Neural crest cell (in vitro differentiated cells): ENCODE measurements around the gene SRSF1. TPM values are rescaled to one million over a fixed set of nuclear protein-coding genes. Genes with fewer than 3 reads are reported as not detected.
"Not testable (repeated sequence)": the region's sequence is repeated elsewhere in the genome, so short reads cannot be mapped to it uniquely, and the experiment has no call there.

Experiments
- DNase-seq: peaks from one replicate; pipeline ENCODE4 v3.0.0; 2021; ENCODE audit warnings: low read depth, mixed read lengths, low spot score
- H3K27ac Mint-ChIP-seq: one replicate; pipeline ENCODE4 v1.8.0; 2021; ENCODE audit warnings: mild to moderate bottlenecking, mixed read lengths; ENCODE audit not compliant: unreplicated experiment
- H3K27me3 Mint-ChIP-seq: 2 replicates; pipeline ENCODE4 v1.8.0; 2021; ENCODE audit warnings: low read depth, mild to moderate bottlenecking, mixed read lengths
- H3K36me3 Mint-ChIP-seq: 2 replicates; pipeline ENCODE4 v1.8.0; 2021; ENCODE audit warnings: low read depth, mild to moderate bottlenecking, mixed read lengths
- H3K4me1 Mint-ChIP-seq: 2 replicates; pipeline ENCODE4 v1.8.0; 2021; ENCODE audit warnings: mixed read lengths
- H3K4me3 Mint-ChIP-seq: one replicate; pipeline ENCODE4 v1.8.0; 2021; ENCODE audit warnings: mild to moderate bottlenecking, mixed read lengths
- H3K9me3 Mint-ChIP-seq: 2 replicates; pipeline ENCODE4 v1.8.0; 2021; ENCODE audit warnings: mixed read lengths
- total RNA-seq: library from RNA; stranded (reverse); gene quantifications from 2 replicates; pipeline ENCODE4 v1.2.1, GENCODE V29; 2021
- TF ChIP-seq, protein P1 (sequence below): fragments of 200-600 bp; sonication (generic); conservative IDR thresholded peaks from 2 replicates; pipeline ENCODE4 v1.5.0; 2021; ENCODE audit warnings: antibody characterized with exemption, mild to moderate bottlenecking

The SRSF1 gene
- total RNA-seq, 1 donor from 2014 or later = 548 TPM

GRCh38 chr17:58051468-58051867 lies 44.4 kb upstream of the SRSF1 start:
- H3K36me3 Mint-ChIP-seq = no peaks in the 10 kb centered on the region
- H3K4me1 Mint-ChIP-seq = peaks cover 15% of the 10 kb centered on the region
- no peaks in the 10 kb centered on the region for H3K9me3 Mint-ChIP-seq
- H3K27ac Mint-ChIP-seq = no peak overlapping the region
- TF ChIP-seq, protein P1, sequence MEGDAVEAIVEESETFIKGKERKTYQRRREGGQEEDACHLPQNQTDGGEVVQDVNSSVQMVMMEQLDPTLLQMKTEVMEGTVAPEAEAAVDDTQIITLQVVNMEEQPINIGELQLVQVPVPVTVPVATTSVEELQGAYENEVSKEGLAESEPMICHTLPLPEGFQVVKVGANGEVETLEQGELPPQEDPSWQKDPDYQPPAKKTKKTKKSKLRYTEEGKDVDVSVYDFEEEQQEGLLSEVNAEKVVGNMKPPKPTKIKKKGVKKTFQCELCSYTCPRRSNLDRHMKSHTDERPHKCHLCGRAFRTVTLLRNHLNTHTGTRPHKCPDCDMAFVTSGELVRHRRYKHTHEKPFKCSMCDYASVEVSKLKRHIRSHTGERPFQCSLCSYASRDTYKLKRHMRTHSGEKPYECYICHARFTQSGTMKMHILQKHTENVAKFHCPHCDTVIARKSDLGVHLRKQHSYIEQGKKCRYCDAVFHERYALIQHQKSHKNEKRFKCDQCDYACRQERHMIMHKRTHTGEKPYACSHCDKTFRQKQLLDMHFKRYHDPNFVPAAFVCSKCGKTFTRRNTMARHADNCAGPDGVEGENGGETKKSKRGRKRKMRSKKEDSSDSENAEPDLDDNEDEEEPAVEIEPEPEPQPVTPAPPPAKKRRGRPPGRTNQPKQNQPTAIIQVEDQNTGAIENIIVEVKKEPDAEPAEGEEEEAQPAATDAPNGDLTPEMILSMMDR = no peak
- no peak overlapping the region for H3K4me3 Mint-ChIP-seq
- DNase-seq = no peak
- H3K27me3 Mint-ChIP-seq = no peaks in the 10 kb centered on the region

DNA sequence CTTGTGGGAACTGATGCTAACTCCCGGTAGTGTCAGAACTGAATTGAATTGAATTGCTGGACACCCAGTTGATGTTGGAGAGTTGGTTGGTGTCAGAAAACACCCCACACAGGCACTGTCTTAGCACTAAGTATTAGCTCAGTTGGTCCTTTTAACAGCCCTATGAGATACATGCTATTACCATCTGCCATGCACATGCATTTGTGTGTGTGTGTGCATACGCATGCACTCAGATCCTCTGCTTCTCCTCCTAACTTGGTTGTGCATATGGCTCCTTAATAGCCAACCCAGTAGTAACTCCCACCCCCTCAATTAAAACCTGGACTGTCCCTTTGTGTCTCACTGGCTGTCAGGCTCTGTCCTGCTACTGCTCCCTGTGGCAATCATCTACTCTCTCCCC lies 43.9 kb upstream of the SRSF1 start:
- H3K9me3 Mint-ChIP-seq = no peaks in the 10 kb centered on the region
- H3K4me1 Mint-ChIP-seq = peaks cover 18% of the 10 kb centered on the region
- TF ChIP-seq, protein P1 = no peak
- H3K27ac Mint-ChIP-seq = no peak overlapping the region
- H3K36me3 Mint-ChIP-seq = no peaks in the 10 kb centered on the region
- no peak for DNase-seq
- H3K27me3 Mint-ChIP-seq = peaks cover 3% of the 10 kb centered on the region
- H3K4me3 Mint-ChIP-seq = no peak overlapping the region

DNA sequence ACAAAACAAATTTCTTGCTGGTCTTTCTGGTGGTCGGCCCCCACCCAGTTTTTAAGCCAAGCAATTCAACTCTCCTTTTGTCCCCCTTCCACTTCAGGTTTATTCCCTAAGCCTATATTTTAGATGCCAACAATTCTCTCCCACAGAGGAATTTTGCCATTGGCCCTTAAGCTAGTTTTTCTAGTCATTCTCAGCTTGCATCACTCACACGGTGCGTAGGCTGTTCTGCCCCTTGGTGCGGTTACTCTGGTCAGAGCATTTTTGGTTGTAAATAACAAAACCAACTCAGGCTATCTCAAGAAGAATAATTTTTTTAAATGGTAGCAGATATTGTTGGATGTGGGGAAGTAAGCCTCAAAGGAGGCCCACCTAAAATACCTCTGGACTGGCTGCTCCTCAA lies 42.5 kb upstream of the SRSF1 start:
- DNase-seq = no peak
- Mint-ChIP-seq H3K4me3 (no peak overlapping the region), H3K9me3 (no peaks in the 10 kb centered on the region), H3K4me1 (peaks cover 17% of the 10 kb centered on the region), H3K27ac (no peak overlapping the region), H3K27me3 (peaks cover 3% of the 10 kb centered on the region), H3K36me3 (no peaks in the 10 kb centered on the region)
- TF ChIP-seq, protein P1 = no peak

DNA sequence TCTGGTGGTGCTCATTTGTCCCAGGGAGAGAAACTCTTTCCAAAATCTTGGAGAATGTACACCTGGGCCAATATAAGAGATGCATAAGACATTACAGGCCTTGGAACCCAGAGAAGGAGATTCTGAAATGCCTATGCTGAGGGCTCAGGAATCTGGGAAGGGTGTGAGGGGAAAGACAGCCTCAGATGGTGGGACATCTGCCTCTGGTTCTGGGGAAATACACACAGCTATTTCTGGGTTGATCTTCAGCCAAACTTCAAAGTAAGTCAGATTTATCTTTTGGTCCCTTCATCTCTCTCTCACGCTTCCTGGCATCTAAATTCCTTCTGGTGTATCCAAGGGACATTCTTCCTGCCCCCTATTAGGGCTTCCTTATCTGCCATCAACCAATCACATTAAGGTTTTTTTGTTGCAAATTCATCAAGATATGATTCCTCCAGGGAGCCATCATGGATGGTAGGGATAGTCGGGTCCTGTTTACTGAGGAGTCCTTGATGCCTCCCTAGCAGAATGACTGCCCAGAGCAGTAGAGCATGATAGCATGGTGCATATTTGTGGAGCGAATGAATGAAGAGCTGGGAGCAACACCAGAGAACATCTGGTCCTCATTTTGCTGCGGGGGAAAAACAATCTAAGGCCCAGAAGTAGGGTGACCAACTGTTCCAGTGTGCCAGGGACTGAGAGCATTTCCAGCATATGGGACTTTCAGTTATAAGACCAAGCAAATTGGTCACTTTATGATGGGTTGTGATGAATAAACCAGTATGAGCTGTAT lies 40.5 kb upstream of the SRSF1 start:
- no peak for DNase-seq
- H3K4me3 Mint-ChIP-seq = no peak overlapping the region
- H3K27me3 Mint-ChIP-seq = peaks cover 3% of the 10 kb centered on the region
- H3K9me3 Mint-ChIP-seq = no peaks in the 10 kb centered on the region
- H3K27ac Mint-ChIP-seq = peak overlapping the region; percentile 7
- no peaks in the 10 kb centered on the region for H3K36me3 Mint-ChIP-seq
- TF ChIP-seq, protein P1 = no peak
- peaks cover 4% of the 10 kb centered on the region for H3K4me1 Mint-ChIP-seq

- TF ChIP-seq, protein P1 = no peak
- Mint-ChIP-seq H3K9me3 (no peaks in the 10 kb centered on the region), H3K36me3 (no peaks in the 10 kb centered on the region), H3K4me1 (peaks cover 4% of the 10 kb centered on the region), H3K27me3 (peaks cover 3% of the 10 kb centered on the region), H3K27ac (no peak overlapping the region), H3K4me3 (no peak overlapping the region)
- no peak for DNase-seq
Observed at GRCh38 chr17:58046239-58047094, 39.4 kb upstream of the SRSF1 start.

GRCh38 chr17:58044256-58044655 lies 37.2 kb upstream of the SRSF1 start:
- not testable (repeated sequence) for DNase-seq, H3K9me3 Mint-ChIP-seq, H3K27me3 Mint-ChIP-seq, H3K4me3 Mint-ChIP-seq, H3K36me3 Mint-ChIP-seq, H3K4me1 Mint-ChIP-seq, H3K27ac Mint-ChIP-seq
